GM18858 (cell line): ENCODE data around the gene DHX38.

Source experiments
- ATAC-seq: cut with Tn5 transposase; IDR thresholded peaks from one replicate; pipeline ENCODE4 v1.9.1; 2021; ENCODE audit not compliant: unreplicated experiment

Gene DHX38

GRCh38 chr16:72083778-72084404, 9.8 kb upstream of the DHX38 start:
- no peak for ATAC-seq

GRCh38 chr16:72084445-72084844, 9.2 kb upstream of the DHX38 start:
- ATAC-seq = no peak

GRCh38 chr16:72085002-72085401, 8.6 kb upstream of the DHX38 start:
- ATAC-seq = no peak

DNA sequence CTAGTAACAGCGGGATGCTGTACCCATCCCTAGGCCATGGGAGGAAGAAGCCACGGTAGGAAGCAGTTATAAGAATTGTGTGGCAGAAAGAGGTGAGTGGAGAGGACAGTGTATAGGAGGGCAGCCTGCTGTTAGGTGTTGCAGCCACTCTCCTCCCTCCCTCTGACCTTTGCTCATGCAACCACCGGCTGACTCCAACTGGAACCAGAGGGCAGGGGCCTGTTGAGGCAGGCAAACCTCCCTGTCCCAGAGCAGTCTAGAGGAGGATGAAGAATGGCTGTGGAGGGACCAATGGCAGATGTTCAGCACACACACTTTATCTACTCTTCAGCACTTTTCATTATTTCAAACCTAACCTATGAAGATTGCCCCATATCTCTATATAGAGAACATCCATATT, 2.4 kb upstream of the DHX38 start:
- no peak for ATAC-seq

DNA sequence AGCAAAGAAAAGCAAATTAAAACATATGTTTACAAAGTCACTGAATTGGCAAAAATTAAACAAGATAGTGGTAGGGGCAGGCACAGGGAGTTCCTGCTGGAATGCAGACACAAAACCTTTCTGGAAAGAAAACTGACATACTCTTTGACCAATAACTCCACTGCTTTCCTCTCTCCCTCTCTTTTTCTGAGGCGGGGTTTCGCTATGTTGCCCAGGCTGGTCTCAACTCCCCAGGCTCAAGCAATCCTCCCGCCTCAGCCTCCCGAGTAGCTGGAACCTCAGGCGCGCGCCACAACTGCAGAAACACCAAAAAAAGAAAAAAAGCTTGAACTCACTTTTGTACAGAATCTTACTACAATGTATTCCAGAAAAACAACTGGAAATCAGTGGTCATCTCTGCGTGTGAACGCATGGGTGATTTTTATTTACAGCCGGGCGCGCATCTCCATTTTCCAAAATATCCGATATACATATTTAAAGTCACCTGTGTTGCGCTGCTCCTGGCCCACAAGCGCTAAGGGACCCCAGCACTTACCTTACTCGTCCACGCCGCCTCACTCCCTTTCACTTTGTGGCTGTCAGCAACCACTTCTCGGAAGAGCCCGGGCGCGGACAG, 707 bp upstream of the DHX38 start:
- no peak for ATAC-seq

- no peak for ATAC-seq
Measured at GRCh38 chr16:72094266-72094610, 591 bp downstream of the DHX38 start.

DNA sequence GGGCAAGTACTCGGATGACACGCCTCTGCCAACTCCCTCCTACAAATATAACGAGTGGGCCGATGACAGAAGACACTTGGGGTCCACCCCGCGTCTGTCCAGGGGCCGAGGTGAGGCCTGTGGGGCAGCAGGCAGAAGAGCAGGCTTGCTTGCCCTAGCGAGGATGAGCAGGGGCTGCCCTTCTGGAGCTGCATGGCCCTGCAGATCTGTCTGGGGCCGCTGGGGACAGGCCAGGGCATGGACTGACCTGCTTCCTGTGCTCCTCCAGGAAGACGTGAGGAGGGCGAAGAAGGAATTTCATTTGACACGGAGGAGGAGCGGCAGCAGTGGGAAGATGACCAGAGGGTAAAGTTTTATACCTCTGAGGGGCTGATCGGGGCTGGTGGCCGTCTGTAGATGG, 5.3 kb downstream of the DHX38 start:
- ATAC-seq = no peak

GRCh38 chr16:72099377-72099818, 5.8 kb downstream of the DHX38 start:
- ATAC-seq = peak; percentile 70

- no peak for ATAC-seq
Measured at GRCh38 chr16:72101195-72101594, 7.5 kb downstream of the DHX38 start.

GRCh38 chr16:72104905-72105304, 11.3 kb downstream of the DHX38 start:
- ATAC-seq = no peak

DNA sequence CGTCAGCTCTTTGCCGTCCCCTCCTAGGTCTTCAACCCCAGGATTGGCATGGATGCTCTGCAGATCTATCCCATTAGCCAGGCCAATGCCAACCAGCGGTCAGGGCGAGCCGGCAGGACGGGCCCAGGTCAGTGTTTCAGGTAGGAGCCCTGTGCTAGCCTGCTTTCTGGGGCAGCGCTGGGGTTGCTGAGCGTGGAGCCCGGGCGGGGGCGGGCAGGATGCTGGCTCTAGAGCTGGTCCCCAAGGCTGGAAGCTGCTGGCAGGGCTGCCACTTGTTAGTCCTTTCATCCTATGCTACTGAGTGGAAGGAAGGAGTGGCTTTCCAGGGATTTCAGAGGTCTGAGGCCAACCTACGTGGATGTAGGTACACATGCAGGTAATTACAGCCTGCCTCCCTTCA, 12.3 kb downstream of the DHX38 start:
- no peak for ATAC-seq

DNA sequence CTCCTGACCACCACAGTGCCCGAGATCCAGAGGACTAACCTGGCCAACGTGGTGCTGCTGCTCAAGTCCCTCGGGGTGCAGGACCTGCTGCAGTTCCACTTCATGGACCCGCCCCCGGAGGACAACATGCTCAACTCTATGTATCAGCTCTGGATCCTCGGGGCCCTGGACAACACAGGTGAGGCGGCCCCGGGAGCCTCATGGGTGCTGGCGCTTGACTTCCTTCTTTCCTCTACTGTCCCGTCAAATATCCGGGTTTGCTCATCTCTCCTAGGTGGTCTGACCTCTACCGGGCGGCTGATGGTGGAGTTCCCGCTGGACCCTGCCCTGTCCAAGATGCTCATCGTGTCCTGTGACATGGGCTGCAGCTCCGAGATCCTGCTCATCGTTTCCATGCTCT, 13.7 kb downstream of the DHX38 start:
- no peak for ATAC-seq

DNA sequence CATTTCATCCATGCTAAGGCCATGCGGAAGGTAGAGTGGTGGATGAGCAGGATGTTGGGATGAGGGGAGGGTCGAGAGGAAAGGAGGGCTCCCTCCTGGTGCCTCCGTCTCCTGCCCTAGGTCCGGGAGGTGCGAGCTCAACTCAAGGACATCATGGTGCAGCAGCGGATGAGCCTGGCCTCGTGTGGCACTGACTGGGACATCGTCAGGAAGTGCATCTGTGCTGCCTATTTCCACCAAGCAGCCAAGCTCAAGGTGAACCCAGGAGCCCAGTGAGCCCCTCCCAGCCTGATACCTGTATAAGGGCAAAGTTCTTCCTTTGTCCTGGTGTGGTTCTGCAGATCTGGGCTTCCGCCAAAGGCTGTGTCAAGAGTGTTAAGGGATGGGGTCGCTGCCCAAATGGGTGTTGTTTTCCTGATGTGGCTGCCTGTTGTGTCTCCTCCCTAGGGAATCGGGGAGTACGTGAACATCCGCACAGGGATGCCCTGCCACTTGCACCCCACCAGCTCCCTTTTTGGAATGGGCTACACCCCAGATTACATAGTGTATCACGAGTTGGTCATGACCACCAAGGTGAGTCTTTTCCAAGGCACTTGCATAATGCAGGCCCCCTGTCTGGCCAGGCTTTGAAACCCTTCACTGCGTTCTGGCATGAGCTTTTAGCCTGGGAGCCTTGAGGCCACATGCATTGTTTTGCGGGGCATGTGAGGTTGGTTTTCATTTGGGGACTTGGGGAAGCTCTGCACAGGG, 14.9 kb downstream of the DHX38 start:
- ATAC-seq = no peak

DNA sequence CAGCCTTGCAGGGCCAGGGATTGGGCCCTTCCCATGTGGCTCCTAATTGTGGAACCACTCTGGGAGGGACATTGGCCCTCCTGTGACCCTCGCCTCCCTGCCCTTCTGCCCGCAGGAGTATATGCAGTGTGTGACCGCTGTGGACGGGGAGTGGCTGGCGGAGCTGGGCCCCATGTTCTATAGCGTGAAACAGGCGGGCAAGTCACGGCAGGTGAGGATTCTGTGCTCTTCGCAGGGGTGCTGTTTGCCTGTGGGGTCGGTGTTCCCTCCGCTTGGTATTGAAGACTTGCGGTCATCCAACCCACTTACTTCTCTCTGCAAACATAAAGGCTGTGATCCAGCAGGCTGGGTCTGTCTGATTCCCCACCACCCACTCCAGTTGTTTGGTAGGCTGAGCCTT, 15.7 kb downstream of the DHX38 start:
- no peak for ATAC-seq

- ATAC-seq = no peak
Measured at GRCh38 chr16:72109966-72110530, 16.4 kb downstream of the DHX38 start.

GRCh38 chr16:72110662-72111615, 17.3 kb downstream of the DHX38 start:
- no peak for ATAC-seq

DNA sequence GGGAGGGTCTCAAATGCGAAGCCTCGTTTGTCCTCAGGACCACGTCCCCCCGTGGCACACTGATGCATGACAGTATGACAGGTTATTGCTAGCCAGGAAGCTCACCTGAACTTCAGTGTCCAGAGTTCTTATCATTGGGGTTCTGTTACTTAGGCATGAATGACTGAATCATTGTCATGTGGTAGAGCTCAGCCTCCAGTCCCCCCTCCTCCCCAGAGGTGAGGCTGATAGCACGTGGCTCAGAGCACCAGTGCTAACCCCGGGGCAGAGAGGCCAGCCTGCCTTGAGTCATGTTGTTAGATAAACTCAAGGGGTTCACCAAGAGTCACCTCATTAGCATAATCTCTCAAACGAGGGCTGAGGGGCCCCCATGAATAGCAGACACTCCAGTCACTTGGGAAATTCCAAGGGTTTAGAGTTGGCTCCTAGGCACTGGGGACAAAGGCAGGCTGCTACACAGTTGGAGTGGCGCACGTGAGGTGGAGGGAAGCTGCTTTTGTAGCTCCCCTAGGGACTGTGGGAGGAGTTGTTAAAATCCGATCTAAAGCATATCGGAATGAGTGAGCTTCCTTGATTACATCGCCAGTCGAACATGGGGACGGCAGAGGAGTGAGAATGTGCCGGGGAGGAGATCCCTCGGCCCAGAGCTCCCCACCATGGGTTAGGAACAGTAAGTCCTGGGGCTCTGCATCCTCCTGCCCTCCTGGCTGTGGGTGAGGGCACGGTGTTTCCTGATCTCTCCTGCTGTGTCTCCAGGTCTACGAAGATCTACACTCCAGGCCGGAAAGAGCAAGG, 18.2 kb downstream of the DHX38 start:
- ATAC-seq = no peak

GRCh38 chr16:72112452-72112792, 18.8 kb downstream of the DHX38 start:
- ATAC-seq = no peak

DNA sequence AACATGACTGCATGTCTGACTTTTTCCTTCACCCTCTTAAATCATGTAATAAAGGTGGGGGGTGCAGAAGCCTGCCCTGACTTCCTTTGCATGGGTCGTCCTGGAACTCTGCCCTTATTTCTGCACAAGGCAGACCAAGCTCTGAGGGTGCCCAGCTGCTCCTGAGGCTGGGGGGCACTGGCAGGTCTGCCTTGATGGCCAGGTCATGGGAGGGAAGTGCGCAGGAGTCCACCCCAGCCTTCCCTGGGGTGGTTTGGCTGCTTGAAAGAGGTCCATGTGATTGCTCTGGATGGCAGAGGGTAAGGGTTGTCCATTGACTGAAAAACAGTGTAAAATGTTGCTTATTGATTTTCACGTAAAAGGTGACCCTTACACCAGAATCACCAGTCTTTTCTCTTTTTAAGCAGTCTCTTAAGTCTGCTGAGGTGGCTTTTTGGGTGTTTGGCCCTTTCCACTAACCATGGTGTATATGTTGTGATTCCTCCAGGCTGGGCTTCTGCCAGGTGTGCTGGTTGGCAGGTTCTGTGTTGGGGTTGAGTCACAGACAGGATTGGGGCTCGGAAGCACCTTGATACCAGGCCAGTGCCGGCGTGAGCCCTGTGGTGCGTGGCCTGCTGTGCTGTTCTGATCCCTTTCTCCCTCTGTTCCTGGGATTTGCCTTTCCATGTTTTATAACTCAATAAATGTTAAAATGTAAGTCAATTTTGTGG, 19.4 kb downstream of the DHX38 start:
- no peak for ATAC-seq

GRCh38 chr16:72113616-72113945, 19.9 kb downstream of the DHX38 start:
- ATAC-seq = no peak
